ENCODE results near the gene APLF.
"Not testable (repeated sequence)": the region's sequence is repeated elsewhere in the genome, so short reads cannot be mapped to it uniquely, and the experiment has no call there.

The APLF gene

GRCh38 chr2:68476454-68476853 lies 9.1 kb downstream of the APLF start:
- DNase-seq (ENCODE audit: low read depth) = no peak

- DNase-seq (ENCODE audit: low read depth) = no peak
Observed at GRCh38 chr2:68478688-68479087, 11.3 kb downstream of the APLF start.

GRCh38 chr2:68482296-68482820 lies 15.0 kb downstream of the APLF start:
- no peak for DNase-seq (ENCODE audit: low read depth)

GRCh38 chr2:68483011-68483410 lies 15.6 kb downstream of the APLF start:
- DNase-seq (ENCODE audit: low read depth) = no peak

- DNase-seq (ENCODE audit: low read depth) = no peak
Observed at GRCh38 chr2:68487773-68488355, 20.5 kb downstream of the APLF start.

GRCh38 chr2:68488605-68489004 lies 21.2 kb downstream of the APLF start:
- not testable (repeated sequence) for DNase-seq (ENCODE audit: low read depth)

- no peak for DNase-seq (ENCODE audit: low read depth)
Observed at GRCh38 chr2:68489282-68489681, 21.9 kb downstream of the APLF start.

- DNase-seq (ENCODE audit: low read depth) = no peak
Observed at GRCh38 chr2:68491582-68491981, 24.2 kb downstream of the APLF start.

- no peak for DNase-seq (ENCODE audit: low read depth)
Observed at GRCh38 chr2:68499133-68499532, 31.7 kb downstream of the APLF start.

- no peak for DNase-seq (ENCODE audit: low read depth)
Observed at GRCh38 chr2:68500649-68501048, 33.3 kb downstream of the APLF start.

GRCh38 chr2:68501768-68502167 lies 34.4 kb downstream of the APLF start:
- DNase-seq (ENCODE audit: low read depth) = no peak

GRCh38 chr2:68505603-68506159 lies 38.3 kb downstream of the APLF start:
- DNase-seq (ENCODE audit: low read depth) = no peak

GRCh38 chr2:68506170-68506569 lies 38.8 kb downstream of the APLF start:
- no peak for DNase-seq (ENCODE audit: low read depth)

- no peak for DNase-seq (ENCODE audit: low read depth)
Observed at GRCh38 chr2:68512326-68512725, 44.9 kb downstream of the APLF start.

- DNase-seq (ENCODE audit: low read depth) = no peak
Observed at GRCh38 chr2:68512966-68513365, 45.6 kb downstream of the APLF start.

GRCh38 chr2:68514316-68514929 lies 47.0 kb downstream of the APLF start:
- DNase-seq (ENCODE audit: low read depth) = no peak

GRCh38 chr2:68516051-68516955 lies 48.9 kb downstream of the APLF start:
- DNase-seq (ENCODE audit: low read depth) = no peak

GRCh38 chr2:68519236-68519635 lies 51.9 kb downstream of the APLF start:
- no peak for DNase-seq (ENCODE audit: low read depth)

- DNase-seq (ENCODE audit: low read depth) = no peak
Observed at GRCh38 chr2:68521037-68521436, 53.7 kb downstream of the APLF start.

- DNase-seq (ENCODE audit: low read depth) = not testable (repeated sequence)
Observed at GRCh38 chr2:68526943-68527342, 59.6 kb downstream of the APLF start.

- DNase-seq (ENCODE audit: low read depth) = not testable (repeated sequence)
Observed at GRCh38 chr2:68527343-68528081, 60.1 kb downstream of the APLF start.

- DNase-seq (ENCODE audit: low read depth) = not testable (repeated sequence)
Observed at GRCh38 chr2:68529156-68529555, 61.8 kb downstream of the APLF start.

Data from non-pigmented ciliary epithelial cell (primary cell).